HEK293T (cell line): Measurements from ENCODE around the gene TNFRSF25.

Experiments used
- CTCF ChIA-PET: fragments of 350-600 bp; formaldehyde crosslinking; extraction: SDS; loops from one replicate; lab custom pipeline; 2021; ENCODE audit warnings: antibody characterized with exemption, inconsistent platforms; lab: Yijun Ruan, JAX
- POLR2A ChIA-PET: fragments of 350-600 bp; formaldehyde crosslinking; extraction: SDS; loops from one replicate; lab custom pipeline; 2020; ENCODE audit warnings: antibody characterized with exemption, inconsistent platforms; lab: Yijun Ruan, JAX
- DNase-seq: peaks from one replicate; pipeline ENCODE4 v3.0.0; 2012; ENCODE audit warnings: mixed read lengths; ENCODE audit errors: extremely low spot score
- ARNT ChIP-seq: fragments of 450-650 bp; IDR thresholded peaks from 2 replicates; pipeline ENCODE4 v1.6.1; 2017; ENCODE audit warnings: mild to moderate bottlenecking
- BHLHE40 ChIP-seq: fragments of 450-650 bp; IDR thresholded peaks from 2 replicates; pipeline ENCODE4 v1.6.1; 2016; ENCODE audit warnings: mild to moderate bottlenecking, moderate library complexity, borderline replicate concordance
- CTBP1 ChIP-seq: fragments of 450-650 bp; IDR thresholded peaks from 2 replicates; pipeline ENCODE4 v1.6.1; 2016; ENCODE audit warnings: borderline replicate concordance
- ELF4 ChIP-seq: fragments of 450-650 bp; IDR thresholded peaks from 2 replicates; pipeline ENCODE4 v1.6.1; 2017; ENCODE audit warnings: antibody characterized with exemption
- FOXA1 ChIP-seq: fragments of 450-650 bp; IDR thresholded peaks from 2 replicates; pipeline ENCODE4 v1.6.1; 2016; ENCODE audit warnings: mild to moderate bottlenecking
- FOXK2 ChIP-seq: fragments of 450-650 bp; IDR thresholded peaks from 2 replicates; pipeline ENCODE4 v1.6.1; 2016; ENCODE audit warnings: mild to moderate bottlenecking
- FOXM1 ChIP-seq: fragments of 450-650 bp; IDR thresholded peaks from 2 replicates; pipeline ENCODE4 v1.6.1; 2017; ENCODE audit warnings: mild to moderate bottlenecking, borderline replicate concordance
- HDGF ChIP-seq: fragments of 450-650 bp; IDR thresholded peaks from 2 replicates; pipeline ENCODE4 v1.6.1; 2017; ENCODE audit warnings: antibody characterized with exemption, borderline replicate concordance
- L3MBTL2 ChIP-seq: fragments of 450-650 bp; conservative IDR thresholded peaks from 2 replicates; pipeline ENCODE4 v1.6.1; 2016; ENCODE audit warnings: mild to moderate bottlenecking
- LEF1 ChIP-seq: fragments of 450-650 bp; IDR thresholded peaks from 2 replicates; pipeline ENCODE4 v1.6.1; 2017; ENCODE audit warnings: mild to moderate bottlenecking, borderline replicate concordance
- NFRKB ChIP-seq: fragments of 450-650 bp; IDR thresholded peaks from 2 replicates; pipeline ENCODE4 v1.6.1; 2016; ENCODE audit warnings: mild to moderate bottlenecking, moderate library complexity
- SP1 ChIP-seq: fragments of 450-650 bp; IDR thresholded peaks from 2 replicates; pipeline ENCODE4 v1.6.1; 2017
- SUZ12 ChIP-seq: fragments of 450-650 bp; IDR thresholded peaks from 2 replicates; pipeline ENCODE4 v1.6.1; 2016; ENCODE audit warnings: mild to moderate bottlenecking
- TARDBP ChIP-seq: fragments of 450-650 bp; IDR thresholded peaks from 2 replicates; pipeline ENCODE4 v1.6.1; 2016
- ZNF384 ChIP-seq: fragments of 450-650 bp; IDR thresholded peaks from 2 replicates; pipeline ENCODE4 v1.6.1; 2016
- TF ChIP-seq, protein P1 (sequence below): fragments of 450-650 bp; IDR thresholded peaks from 2 replicates; pipeline ENCODE4 v1.6.1; 2016

Gene TNFRSF25

DNA sequence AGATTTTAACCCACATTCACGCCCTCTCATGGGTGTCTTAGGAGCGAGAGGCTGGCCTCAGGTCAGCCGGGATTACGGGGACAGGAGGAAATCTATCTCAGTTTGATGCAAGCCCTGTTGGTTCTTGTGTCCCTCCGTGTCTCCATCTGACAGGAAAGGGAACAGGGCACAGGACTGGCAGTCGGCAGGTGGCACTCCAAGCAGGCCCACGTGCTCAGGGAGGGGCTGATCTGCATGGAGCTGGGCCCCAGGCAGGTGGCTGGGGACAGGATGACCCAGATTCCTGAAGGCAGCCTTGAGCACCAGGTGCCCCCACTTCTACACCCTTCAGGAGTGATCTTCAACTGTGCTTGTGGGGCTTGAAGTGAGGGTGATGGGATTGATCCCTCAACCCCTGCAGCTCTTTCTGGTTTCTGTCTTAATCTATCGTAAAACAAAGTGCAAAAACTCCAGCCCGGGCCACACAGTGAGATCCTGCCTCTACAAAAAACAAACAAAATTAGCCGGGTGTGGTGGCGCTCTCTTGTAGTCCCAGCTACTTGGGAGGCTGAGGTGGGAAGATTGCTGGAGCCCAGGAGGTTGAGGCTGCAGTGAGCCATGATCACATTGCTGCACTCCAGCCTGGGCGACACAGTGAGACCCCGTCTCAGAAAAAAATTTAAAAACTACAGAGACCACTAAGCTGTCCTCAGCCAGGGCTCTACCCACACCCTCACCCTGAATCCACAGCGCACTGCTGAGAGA lies 17.2 kb upstream of the TNFRSF25 start:
- POLR2A ChIA-PET, result no interaction called here
- DNase-seq, result no peak
- CTCF ChIA-PET, result no interaction called here
- TF ChIP-seq HDGF, result no peak
- TF ChIP-seq ZNF384, result no peak
- TF ChIP-seq CTBP1, result no peak
- TF ChIP-seq FOXM1, result no peak
- no peak for TF ChIP-seq SUZ12
- no peak for TF ChIP-seq NFRKB
- TF ChIP-seq, protein P1, sequence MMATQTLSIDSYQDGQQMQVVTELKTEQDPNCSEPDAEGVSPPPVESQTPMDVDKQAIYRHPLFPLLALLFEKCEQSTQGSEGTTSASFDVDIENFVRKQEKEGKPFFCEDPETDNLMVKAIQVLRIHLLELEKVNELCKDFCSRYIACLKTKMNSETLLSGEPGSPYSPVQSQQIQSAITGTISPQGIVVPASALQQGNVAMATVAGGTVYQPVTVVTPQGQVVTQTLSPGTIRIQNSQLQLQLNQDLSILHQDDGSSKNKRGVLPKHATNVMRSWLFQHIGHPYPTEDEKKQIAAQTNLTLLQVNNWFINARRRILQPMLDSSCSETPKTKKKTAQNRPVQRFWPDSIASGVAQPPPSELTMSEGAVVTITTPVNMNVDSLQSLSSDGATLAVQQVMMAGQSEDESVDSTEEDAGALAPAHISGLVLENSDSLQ, result no peak
- no peak for TF ChIP-seq FOXK2
- no peak for TF ChIP-seq ELF4
- TF ChIP-seq ARNT, result no peak
- no peak for TF ChIP-seq L3MBTL2
- no peak for TF ChIP-seq LEF1
- no peak for TF ChIP-seq BHLHE40
- TF ChIP-seq TARDBP, result no peak
- TF ChIP-seq SP1, result no peak
- no peak for TF ChIP-seq FOXA1

GRCh38 chr1:6481820-6482219 lies 15.8 kb upstream of the TNFRSF25 start:
- DNase-seq, result no peak
- POLR2A ChIA-PET, result interaction anchor here (1.1 kb wide), 1 partner anchor 10 kb away, joined by 4 read pairs; no protein-coding TSS in a partner anchor
- CTCF ChIA-PET, result no interaction called here
- TF ChIP-seq FOXA1 (no peak), SUZ12 (no peak), ZNF384 (no peak), BHLHE40 (no peak), HDGF (no peak), FOXK2 (no peak), L3MBTL2 (no peak), LEF1 (no peak), FOXM1 (no peak)

GRCh38 chr1:6477039-6477820 lies 11.3 kb upstream of the TNFRSF25 start:
- CTCF ChIA-PET, result interaction anchor here (0.8 to 1.2 kb wide), 3 partner anchors 9 to 46 kb away, joined by 3 to 5 read pairs (median 3); no protein-coding TSS in a partner anchor
- POLR2A ChIA-PET, result no interaction called here
- TF ChIP-seq, protein P1, result no peak
- TF ChIP-seq NFRKB, result no peak
- TF ChIP-seq CTBP1, result no peak
- no peak for TF ChIP-seq BHLHE40
- no peak for TF ChIP-seq FOXM1
- TF ChIP-seq ZNF384, result no peak
- TF ChIP-seq SP1, result no peak
- no peak for TF ChIP-seq ARNT
- TF ChIP-seq FOXK2, result no peak
- DNase-seq, result no peak

DNA sequence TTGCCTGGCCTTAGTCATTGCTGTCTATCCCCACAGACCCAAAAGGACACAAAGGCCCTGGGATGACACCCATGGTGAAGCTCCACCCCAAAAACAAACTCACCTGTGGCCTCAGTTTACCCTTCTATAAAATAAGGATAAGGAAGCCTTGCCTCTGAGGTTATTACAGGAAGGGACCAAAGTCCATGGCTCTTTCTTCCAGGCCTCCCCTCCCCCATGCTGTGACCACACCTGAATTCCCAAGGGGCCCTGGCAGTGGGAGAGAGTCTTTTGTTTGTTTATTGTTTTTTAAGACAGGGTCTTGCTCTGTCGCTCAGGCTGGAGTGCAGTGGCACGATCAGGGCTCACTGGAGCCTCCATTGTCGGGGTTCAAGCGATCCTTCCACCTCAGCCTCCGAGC lies 10.5 kb upstream of the TNFRSF25 start:
- ChIA-PET POLR2A (no interaction called here), CTCF (interaction anchor here (1.1 to 1.2 kb wide), 3 partner anchors 10 to 47 kb away, joined by 3 to 5 read pairs (median 5); no protein-coding TSS in a partner anchor)
- TF ChIP-seq CTBP1 (no peak), HDGF (no peak), FOXM1 (no peak), SP1 (no peak), FOXA1 (no peak), LEF1 (no peak), NFRKB (no peak), TARDBP (no peak), L3MBTL2 (no peak), FOXK2 (no peak), ELF4 (no peak), SUZ12 (no peak), ARNT (no peak), ZNF384 (no peak), BHLHE40 (no peak)
- TF ChIP-seq, protein P1, result no peak
- no peak for DNase-seq

DNA sequence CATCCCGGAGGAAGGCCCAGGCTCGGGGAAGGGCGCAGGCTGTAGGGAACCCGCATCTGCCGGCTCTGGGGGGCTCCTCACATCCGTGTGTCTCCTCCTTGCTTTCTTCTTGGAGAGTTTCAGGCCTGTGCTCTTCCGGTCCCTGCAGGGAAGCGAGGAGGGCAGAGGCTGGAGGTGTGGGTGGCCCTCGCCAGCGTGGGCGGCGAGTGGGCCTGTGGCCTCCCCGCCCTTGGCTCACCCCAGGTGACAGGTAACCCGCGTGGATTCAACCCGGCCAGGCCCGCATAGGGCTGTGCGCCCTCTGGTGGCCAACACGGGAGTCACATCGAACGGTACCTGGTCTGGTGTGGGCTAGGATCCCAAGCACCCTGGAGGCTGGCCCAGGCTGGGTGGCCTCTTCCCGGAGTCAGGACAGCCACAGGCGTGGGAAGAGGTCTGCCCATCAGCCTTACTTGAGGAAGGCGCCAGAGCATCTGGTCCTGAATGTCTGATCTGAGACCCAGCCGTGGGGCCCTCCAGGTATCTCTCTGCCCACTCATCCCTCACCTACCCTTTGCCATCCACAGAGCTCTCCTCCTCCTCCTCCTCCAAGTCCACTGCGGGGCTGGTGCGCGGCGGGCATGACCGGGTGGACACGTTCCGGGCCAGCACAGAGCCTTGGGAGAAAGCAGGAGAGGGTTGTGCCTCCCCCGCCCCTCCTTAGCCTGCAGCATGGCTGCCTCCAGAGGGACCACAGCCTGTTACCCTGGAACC lies 9.6 kb upstream of the TNFRSF25 start:
- TF ChIP-seq ZNF384, result no peak
- TF ChIP-seq SP1, result no peak
- TF ChIP-seq TARDBP, result peak; percentile 44; the same call in 1 of the 2 replicates
- no peak for TF ChIP-seq NFRKB
- TF ChIP-seq BHLHE40, result no peak
- DNase-seq, result peak; percentile 81
- CTCF ChIA-PET, result interaction anchor here (0.7 to 1.1 kb wide), 2 partner anchors 9 to 48 kb away, joined by 3 to 5 read pairs; no protein-coding TSS in a partner anchor
- POLR2A ChIA-PET, result no interaction called here
